ENCODE measurements around the gene RARG. TPM values are rescaled to one million over a fixed set of nuclear protein-coding genes. Genes with fewer than 3 reads are reported as not detected.
A peak's percentile ranks its signal among the peaks of the same experiment; 100 is the strongest.

RARG gene
- total RNA-seq, 1 donor from 2014 or later = 5.2 TPM

- H3K36me3 Mint-ChIP-seq (ENCODE audit: insufficient read depth) = peaks cover 1% of the 10 kb centered on the region
- H3K27me3 Mint-ChIP-seq = no peaks in the 10 kb centered on the region
- H3K4me3 Mint-ChIP-seq (ENCODE audit: low read depth) = no peak overlapping the region
- no peak overlapping the region for H3K27ac Mint-ChIP-seq
- H3K9me3 Mint-ChIP-seq (ENCODE audit: low read depth) = no peaks in the 10 kb centered on the region
- peaks cover 28% of the 10 kb centered on the region for H3K4me1 Mint-ChIP-seq (ENCODE audit: low read depth)
- TF ChIP-seq, protein P1, sequence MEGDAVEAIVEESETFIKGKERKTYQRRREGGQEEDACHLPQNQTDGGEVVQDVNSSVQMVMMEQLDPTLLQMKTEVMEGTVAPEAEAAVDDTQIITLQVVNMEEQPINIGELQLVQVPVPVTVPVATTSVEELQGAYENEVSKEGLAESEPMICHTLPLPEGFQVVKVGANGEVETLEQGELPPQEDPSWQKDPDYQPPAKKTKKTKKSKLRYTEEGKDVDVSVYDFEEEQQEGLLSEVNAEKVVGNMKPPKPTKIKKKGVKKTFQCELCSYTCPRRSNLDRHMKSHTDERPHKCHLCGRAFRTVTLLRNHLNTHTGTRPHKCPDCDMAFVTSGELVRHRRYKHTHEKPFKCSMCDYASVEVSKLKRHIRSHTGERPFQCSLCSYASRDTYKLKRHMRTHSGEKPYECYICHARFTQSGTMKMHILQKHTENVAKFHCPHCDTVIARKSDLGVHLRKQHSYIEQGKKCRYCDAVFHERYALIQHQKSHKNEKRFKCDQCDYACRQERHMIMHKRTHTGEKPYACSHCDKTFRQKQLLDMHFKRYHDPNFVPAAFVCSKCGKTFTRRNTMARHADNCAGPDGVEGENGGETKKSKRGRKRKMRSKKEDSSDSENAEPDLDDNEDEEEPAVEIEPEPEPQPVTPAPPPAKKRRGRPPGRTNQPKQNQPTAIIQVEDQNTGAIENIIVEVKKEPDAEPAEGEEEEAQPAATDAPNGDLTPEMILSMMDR (IDR thresholded peaks at IDR 0.05; ENCODE audit: unreplicated experiment) = no peak
- no peak for DNase-seq (ENCODE audit: low spot score, unreplicated experiment)
Observed at GRCh38 chr12:53176750-53177149, 55.3 kb downstream of the RARG start.

- Mint-ChIP-seq H3K36me3 (ENCODE audit: insufficient read depth) (no peaks in the 10 kb centered on the region), H3K27me3 (no peaks in the 10 kb centered on the region), H3K9me3 (ENCODE audit: low read depth) (no peaks in the 10 kb centered on the region), H3K27ac (peak overlapping the region; percentile 17), H3K4me3 (ENCODE audit: low read depth) (no peak overlapping the region), H3K4me1 (ENCODE audit: low read depth) (peaks cover 20% of the 10 kb centered on the region)
- TF ChIP-seq, protein P1 (IDR thresholded peaks at IDR 0.05; ENCODE audit: unreplicated experiment) = peak; percentile 45
- peak; percentile 7 for DNase-seq (ENCODE audit: low spot score, unreplicated experiment)
Observed at GRCh38 chr12:53174881-53175491, 57.0 kb downstream of the RARG start.

GRCh38 chr12:53173085-53173715 lies 58.8 kb downstream of the RARG start:
- no peaks in the 10 kb centered on the region for H3K9me3 Mint-ChIP-seq (ENCODE audit: low read depth)
- no peaks in the 10 kb centered on the region for H3K27me3 Mint-ChIP-seq
- no peaks in the 10 kb centered on the region for H3K36me3 Mint-ChIP-seq (ENCODE audit: insufficient read depth)

GRCh38 chr12:53172352-53172751 lies 59.7 kb downstream of the RARG start:
- H3K27ac Mint-ChIP-seq = no peak overlapping the region
- peaks cover 11% of the 10 kb centered on the region for H3K4me1 Mint-ChIP-seq (ENCODE audit: low read depth)
- H3K36me3 Mint-ChIP-seq (ENCODE audit: insufficient read depth) = peaks cover 1% of the 10 kb centered on the region
- no peak for DNase-seq (ENCODE audit: low spot score, unreplicated experiment)
- no peaks in the 10 kb centered on the region for H3K27me3 Mint-ChIP-seq
- TF ChIP-seq, protein P1 (IDR thresholded peaks at IDR 0.05; ENCODE audit: unreplicated experiment) = no peak
- H3K9me3 Mint-ChIP-seq (ENCODE audit: low read depth) = no peaks in the 10 kb centered on the region
- no peak overlapping the region for H3K4me3 Mint-ChIP-seq (ENCODE audit: low read depth)

More at GRCh38 chr12:53173085-53173715, 58.8 kb downstream of the RARG start:
- Mint-ChIP-seq H3K4me3 (ENCODE audit: low read depth) (no peak overlapping the region), H3K27ac (no peak overlapping the region), H3K4me1 (ENCODE audit: low read depth) (peaks cover 11% of the 10 kb centered on the region)
- TF ChIP-seq, protein P1 (IDR thresholded peaks at IDR 0.05; ENCODE audit: unreplicated experiment) = no peak
- DNase-seq (ENCODE audit: low spot score, unreplicated experiment) = no peak

- TF ChIP-seq, protein P1 (IDR thresholded peaks at IDR 0.05; ENCODE audit: unreplicated experiment) = no peak
- H3K27ac Mint-ChIP-seq = no peak overlapping the region
- no peak overlapping the region for H3K4me3 Mint-ChIP-seq (ENCODE audit: low read depth)
Observed at GRCh38 chr12:53171725-53172329, 60.2 kb downstream of the RARG start.

More at GRCh38 chr12:53171725-53172329, 60.2 kb downstream of the RARG start:
- peaks cover 11% of the 10 kb centered on the region for H3K4me1 Mint-ChIP-seq (ENCODE audit: low read depth)
- peaks cover 5% of the 10 kb centered on the region for H3K36me3 Mint-ChIP-seq (ENCODE audit: insufficient read depth)
- DNase-seq (ENCODE audit: low spot score, unreplicated experiment) = no peak
- no peaks in the 10 kb centered on the region for H3K27me3 Mint-ChIP-seq
- no peaks in the 10 kb centered on the region for H3K9me3 Mint-ChIP-seq (ENCODE audit: low read depth)

Measured in progenitor cell of endocrine pancreas (in vitro differentiated cells).